IMR-90 (cell line): ENCODE results near the gene PCDHB6. TPM values are rescaled to one million over a fixed set of nuclear protein-coding genes. Genes with fewer than 3 reads are reported as not detected.

Experiments
- ATAC-seq: fragments of 200-7000 bp; cut with Tn5 transposase; 2 replicates; pipeline ENCODE4 v1.9.1; 2020; ENCODE audit warnings: low read depth, mild to moderate bottlenecking, moderate library complexity
- BruUV-seq: library from RNA; stranded (reverse); fragments of 400-500 nt; replicated peaks from 2 replicates; lab custom pipeline; 2021; lab: Mats Ljungman, UMichigan
- CTCF ChIA-PET: fragments of 300-600 bp; formaldehyde crosslinking; extraction: SDS; loops from one replicate; lab custom pipeline; 2021; ENCODE audit warnings: antibody characterized with exemption; lab: Yijun Ruan, JAX
- POLR2A ChIA-PET: fragments of 300-600 bp; sonication (Branson Sonifier 250); formaldehyde crosslinking; loops from one replicate; lab custom pipeline; 2022; ENCODE audit warnings: antibody characterized with exemption; ENCODE audit not compliant: unreplicated experiment; lab: Charles Lee
- DNase-seq: peaks from one replicate; pipeline ENCODE4 v3.0.0; 2013
- H2AFZ ChIP-seq: replicated peaks from 2 replicates; pipeline ENCODE3; 2013; ENCODE audit warnings: low read length, mild to moderate bottlenecking; ENCODE audit not compliant: poor library complexity
- H2AK5ac ChIP-seq: 2 replicates; pipeline ENCODE4 v1.6.1; 2013; ENCODE audit warnings: low read depth, low read length, inconsistent platforms
- H2AK9ac ChIP-seq: replicated peaks from 2 replicates; pipeline ENCODE3; 2013; ENCODE audit warnings: mild to moderate bottlenecking, low read depth, low read length, moderate library complexity; ENCODE audit not compliant: poor library complexity
- H2BK120ac ChIP-seq: 2 replicates; pipeline ENCODE4 v1.6.1; 2013; ENCODE audit warnings: low read depth, low read length, inconsistent platforms
- H2BK15ac ChIP-seq: 3 replicates; pipeline ENCODE4 v1.6.1; 2013; ENCODE audit warnings: low read depth, low read length, inconsistent platforms
- H2BK20ac ChIP-seq: 2 replicates; pipeline ENCODE4 v1.6.1; 2013; ENCODE audit warnings: low read depth, mild to moderate bottlenecking, inconsistent platforms, low read length, moderate library complexity
- H2BK5ac ChIP-seq: 2 replicates; pipeline ENCODE4 v1.6.1; 2013; ENCODE audit warnings: mild to moderate bottlenecking, low read depth, low read length, inconsistent platforms; ENCODE audit not compliant: poor library complexity, severe bottlenecking
- H3K14ac ChIP-seq: replicated peaks from 2 replicates; pipeline ENCODE4 v1.6.1; 2013; ENCODE audit warnings: low read depth, low read length, inconsistent platforms
- H3K18ac ChIP-seq: 2 replicates; pipeline ENCODE4 v1.6.1; 2013; ENCODE audit warnings: low read depth, low read length, control low read depth
- H3K23ac ChIP-seq: 2 replicates; pipeline ENCODE4 v1.6.1; 2013; ENCODE audit warnings: low read depth, low read length, inconsistent platforms
- H3K27ac ChIP-seq: 2 replicates; pipeline ENCODE4 v1.5.1; 2013; ENCODE audit warnings: mild to moderate bottlenecking, control low read depth, low read length; ENCODE audit not compliant: insufficient read depth
- H3K27me3 ChIP-seq: 2 replicates; pipeline ENCODE4 v1.6.1; 2013; ENCODE audit warnings: low read length; ENCODE audit not compliant: control insufficient read depth, insufficient read depth
- H3K36me3 ChIP-seq: 2 replicates; pipeline ENCODE4 v1.6.1; 2013; ENCODE audit warnings: low read length, mixed read lengths; ENCODE audit not compliant: control insufficient read depth, insufficient read depth
- H3K4ac ChIP-seq: 2 replicates; pipeline ENCODE4 v1.6.1; 2013; ENCODE audit warnings: low read depth, low read length, inconsistent platforms
- H3K4me1 ChIP-seq: 2 replicates; pipeline ENCODE4 v1.6.1; 2013; ENCODE audit warnings: low read length, mixed read lengths; ENCODE audit not compliant: control insufficient read depth, insufficient read depth
- H3K4me2 ChIP-seq: 2 replicates; pipeline ENCODE4 v1.6.1; 2013; ENCODE audit warnings: low read depth, mild to moderate bottlenecking, control low read depth, low read length, moderate library complexity
- H3K4me3 ChIP-seq: 2 replicates; pipeline ENCODE4 v1.5.1; 2013; ENCODE audit warnings: low read depth, mild to moderate bottlenecking, control low read depth, low read length, moderate library complexity; ENCODE audit not compliant: insufficient read depth
- H3K56ac ChIP-seq: 2 replicates; pipeline ENCODE4 v1.6.1; 2013; ENCODE audit warnings: low read length, inconsistent platforms; ENCODE audit not compliant: insufficient read depth; ENCODE audit errors: extremely low read depth
- H3K79me1 ChIP-seq, 2 experiments: 2 replicates each; pipeline ENCODE4 v1.6.1; 2013; ENCODE audit warnings: low read length in 2 of 2, inconsistent platforms in 1 of 2, low read depth in 1 of 2
- H3K9ac ChIP-seq: 2 replicates; pipeline ENCODE4 v1.6.1; 2013; ENCODE audit warnings: low read depth, low read length, control low read depth
- H3K9me1 ChIP-seq: 2 replicates; pipeline ENCODE4 v1.6.1; 2013; ENCODE audit warnings: low read length, inconsistent platforms; ENCODE audit not compliant: insufficient read depth
- H3K9me3 ChIP-seq: 2 replicates; pipeline ENCODE4 v1.6.1; 2013; ENCODE audit warnings: low read length; ENCODE audit not compliant: control insufficient read depth, insufficient read depth
- H4K20me1 ChIP-seq: 2 replicates; pipeline ENCODE4 v1.6.1; 2013; ENCODE audit warnings: low read length, inconsistent platforms; ENCODE audit not compliant: insufficient read depth
- H4K5ac ChIP-seq: 2 replicates; pipeline ENCODE4 v1.6.1; 2013; ENCODE audit warnings: mild to moderate bottlenecking, low read depth, low read length, control low read depth
- H4K8ac ChIP-seq, 2 experiments: 2 replicates each; pipeline ENCODE4 v1.6.1; 2013; ENCODE audit warnings: low read depth in 2 of 2, low read length in 2 of 2, control low read depth in 1 of 2, inconsistent platforms in 1 of 2
- H4K91ac ChIP-seq: 2 replicates; pipeline ENCODE4 v1.6.1; 2013; ENCODE audit warnings: low read depth, low read length, inconsistent platforms; ENCODE audit not compliant: insufficient read depth
- BHLHE40 ChIP-seq: fragments of 150-350 bp; IDR thresholded peaks from 2 replicates; pipeline ENCODE4 v1.6.1; 2016; ENCODE audit warnings: mild to moderate bottlenecking, low read depth, low read length
- CHD1 ChIP-seq: IDR thresholded peaks from 2 replicates; pipeline ENCODE4 v1.6.1; 2012; ENCODE audit warnings: low read depth, low read length, improper control_type of control experiment
- ELK1 ChIP-seq: fragments of 150-350 bp; IDR thresholded peaks from 2 replicates; pipeline ENCODE4 v1.6.1; 2016; ENCODE audit warnings: low read depth, mild to moderate bottlenecking, low read length, moderate library complexity, borderline replicate concordance
- FOS ChIP-seq: fragments of 150-350 bp; IDR thresholded peaks from 2 replicates; pipeline ENCODE4 v1.6.1; 2016; ENCODE audit warnings: low read depth, low read length
- MAFK ChIP-seq: IDR thresholded peaks from 2 replicates; pipeline ENCODE4 v1.6.1; 2012; ENCODE audit warnings: low read depth, low read length, improper control_type of control experiment
- MAZ ChIP-seq: IDR thresholded peaks from 2 replicates; pipeline ENCODE4 v1.6.1; 2012; ENCODE audit warnings: low read depth, mild to moderate bottlenecking, low read length, improper control_type of control experiment, moderate library complexity, borderline replicate concordance
- MXI1 ChIP-seq: IDR thresholded peaks from 2 replicates; pipeline ENCODE4 v1.6.1; 2012; ENCODE audit warnings: low read depth, mild to moderate bottlenecking, low read length, moderate library complexity, borderline replicate concordance
- NFE2L2 ChIP-seq: fragments of 150-350 bp; IDR thresholded peaks from 2 replicates; pipeline ENCODE4 v1.6.1; 2016; ENCODE audit warnings: low read depth, mild to moderate bottlenecking, low read length
- POLR2A ChIP-seq: IDR thresholded peaks from 2 replicates; pipeline ENCODE4 v1.6.1; 2012; ENCODE audit warnings: mild to moderate bottlenecking, low read depth, low read length
- RAD21 ChIP-seq: IDR thresholded peaks from 2 replicates; pipeline ENCODE4 v1.6.1; 2012; ENCODE audit warnings: low read length, improper control_type of control experiment
- RCOR1 ChIP-seq: IDR thresholded peaks from 2 replicates; pipeline ENCODE4 v1.6.1; 2012; ENCODE audit warnings: mild to moderate bottlenecking, low read length, improper control_type of control experiment; ENCODE audit not compliant: insufficient replicate concordance
- RFX5 ChIP-seq: IDR thresholded peaks from 2 replicates; pipeline ENCODE4 v1.8.0; 2012; ENCODE audit warnings: low read depth, mild to moderate bottlenecking, low read length, moderate library complexity
- SMC3 ChIP-seq: fragments of 150-350 bp; IDR thresholded peaks from 2 replicates; pipeline ENCODE4 v1.6.1; 2016; ENCODE audit warnings: low read depth, mild to moderate bottlenecking, antibody characterized with exemption, low read length, moderate library complexity
- WGBS, 2 experiments: methylation state at CpG; one replicate each; pipeline versions ENCODE4 v1.1.5 to v1.1.7; 2013; ENCODE audit warnings: missing lambda C conversion rate in 2 of 2; ENCODE audit not compliant: insufficient read length in 1 of 2; ENCODE audit errors: extremely low coverage in 2 of 2; 5-methylcytosine and 5-hydroxymethylcytosine counted together
- dilution Hi-C: fragments of 300-500 bp; cut with HindIII; formaldehyde crosslinking; loops from one replicate; pipeline ENCODE4 v1.14.3; 2018; ENCODE audit warnings: low sequenced_read_pairs; ENCODE audit not compliant: unreplicated experiment
- in situ Hi-C: fragments of 300-500 bp; cut with MboI; formaldehyde crosslinking; loops from 3 replicates; pipeline ENCODE4 v1.14.3; 2019; ENCODE audit warnings: low sequenced_read_pairs, inconsistent platforms, mixed read lengths
- intact Hi-C: fragments of 100-400 bp; cut with micrococcal nuclease; formaldehyde crosslinking; loops from 2 replicates; pipeline ENCODE4 v1.10.0; 2022
- polyA plus RNA-seq, 3 experiments: library from polyadenylated mRNA; depleted of rRNA; stranded (reverse); fragments of >200 nt; gene quantifications; 2 replicates each; pipeline ENCODE4 v1.2.3, GENCODE V29; 2012; ENCODE audit warnings: low replicate concordance in 1 of 3
- total RNA-seq: library from RNA; depleted of rRNA; stranded (reverse); fragments of >200 nt; gene quantifications from 2 replicates; pipeline ENCODE4 v1.2.3, GENCODE V29; 2012
- TF ChIP-seq, protein P1 (sequence below): conservative IDR thresholded peaks from 2 replicates; pipeline ENCODE4 v1.5.1; 2012; ENCODE audit warnings: mild to moderate bottlenecking, low read depth, low read length, improper control_type of control experiment

The PCDHB6 gene
- total and polyA plus RNA-seq, 2 of the 4 experiments (the other 2 are of a cell fraction) = under 0.01 to 0.07 TPM

DNA sequence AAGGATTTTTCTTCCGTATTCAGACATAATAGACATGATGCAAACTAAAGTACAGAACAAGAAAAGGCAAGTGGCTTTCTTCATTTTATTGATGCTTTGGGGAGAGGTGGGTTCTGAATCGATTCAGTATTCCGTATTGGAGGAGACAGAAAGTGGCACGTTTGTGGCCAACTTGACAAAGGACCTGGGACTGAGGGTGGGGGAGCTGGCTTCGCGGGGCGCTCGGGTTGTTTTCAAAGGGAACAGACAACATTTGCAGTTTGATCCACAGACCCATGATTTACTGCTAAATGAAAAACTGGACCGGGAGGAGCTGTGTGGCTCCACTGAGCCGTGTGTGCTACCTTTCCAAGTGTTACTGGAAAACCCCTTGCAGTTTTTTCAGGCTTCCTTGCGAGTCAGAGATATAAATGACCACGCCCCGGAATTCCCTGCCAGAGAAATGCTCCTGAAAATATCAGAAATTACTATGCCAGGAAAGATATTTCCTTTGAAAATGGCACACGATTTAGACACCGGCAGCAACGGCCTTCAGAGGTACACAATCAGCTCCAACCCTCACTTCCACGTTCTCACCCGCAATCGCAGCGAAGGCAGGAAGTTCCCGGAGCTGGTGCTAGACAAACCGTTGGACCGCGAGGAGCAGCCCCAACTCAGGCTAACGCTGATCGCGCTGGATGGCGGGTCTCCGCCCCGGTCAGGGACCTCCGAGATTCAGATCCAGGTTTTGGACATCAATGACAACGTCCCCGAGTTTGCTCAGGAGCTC, 551 bp downstream of the PCDHB6 start (continued):
- no peak for TF ChIP-seq MAZ

GRCh38 chr5:141150993-141151325, 1.1 kb downstream of the PCDHB6 start:
- Histone ChIP-seq H3K14ac (no peak overlapping the region), H3K18ac (no peak overlapping the region), H3K23ac (no peak overlapping the region), H2AK9ac (no peak overlapping the region), H4K20me1 (no peaks in the 10 kb centered on the region), H2AFZ (peak overlapping the region; percentile 11), H4K5ac (no peak overlapping the region), H3K27me3 (no peaks in the 10 kb centered on the region), H3K9ac (no peak overlapping the region), H3K4me1 (no peaks in the 10 kb centered on the region), H3K4ac (no peak overlapping the region), H4K91ac (no peak overlapping the region), H2BK20ac (no peak overlapping the region), H2BK15ac (no peak overlapping the region), H2BK120ac (no peak overlapping the region), H3K56ac (no peak overlapping the region), H3K79me1 (no peaks in the 10 kb centered on the region), H3K27ac (no peak overlapping the region), H3K9me1 (no peaks in the 10 kb centered on the region), H3K4me3 (no peak overlapping the region), H2AK5ac (no peak overlapping the region), H3K9me3 (peaks cover 15% of the 10 kb centered on the region; the same call in 1 of the 2 replicates), H3K4me2 (no peak overlapping the region), H4K8ac (no peak overlapping the region), H3K36me3 (no peaks in the 10 kb centered on the region), H2BK5ac (no peak overlapping the region)
- ATAC-seq = no peak
- intact Hi-C loops (no loop called here), in situ Hi-C loops (no loop called here), dilution Hi-C loops (no loop called here)
- ChIA-PET POLR2A (no interaction called here), CTCF (no interaction called here)
- no peak for DNase-seq
- 40% methylated on average over 6 of the region's 13 CpGs; no CpG with 5 or more reads in 1 of the 2 experiments for WGBS, 2 experiments
- no peak for TF ChIP-seq CHD1
- no peak for TF ChIP-seq ELK1
- no peak for TF ChIP-seq MAZ
- no peak for TF ChIP-seq MXI1
- no peak for TF ChIP-seq BHLHE40
- no peak for TF ChIP-seq SMC3
- no peak for TF ChIP-seq RFX5
- TF ChIP-seq, protein P1, sequence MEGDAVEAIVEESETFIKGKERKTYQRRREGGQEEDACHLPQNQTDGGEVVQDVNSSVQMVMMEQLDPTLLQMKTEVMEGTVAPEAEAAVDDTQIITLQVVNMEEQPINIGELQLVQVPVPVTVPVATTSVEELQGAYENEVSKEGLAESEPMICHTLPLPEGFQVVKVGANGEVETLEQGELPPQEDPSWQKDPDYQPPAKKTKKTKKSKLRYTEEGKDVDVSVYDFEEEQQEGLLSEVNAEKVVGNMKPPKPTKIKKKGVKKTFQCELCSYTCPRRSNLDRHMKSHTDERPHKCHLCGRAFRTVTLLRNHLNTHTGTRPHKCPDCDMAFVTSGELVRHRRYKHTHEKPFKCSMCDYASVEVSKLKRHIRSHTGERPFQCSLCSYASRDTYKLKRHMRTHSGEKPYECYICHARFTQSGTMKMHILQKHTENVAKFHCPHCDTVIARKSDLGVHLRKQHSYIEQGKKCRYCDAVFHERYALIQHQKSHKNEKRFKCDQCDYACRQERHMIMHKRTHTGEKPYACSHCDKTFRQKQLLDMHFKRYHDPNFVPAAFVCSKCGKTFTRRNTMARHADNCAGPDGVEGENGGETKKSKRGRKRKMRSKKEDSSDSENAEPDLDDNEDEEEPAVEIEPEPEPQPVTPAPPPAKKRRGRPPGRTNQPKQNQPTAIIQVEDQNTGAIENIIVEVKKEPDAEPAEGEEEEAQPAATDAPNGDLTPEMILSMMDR = no peak
- TF ChIP-seq MAFK = no peak
- TF ChIP-seq RCOR1 = no peak
- TF ChIP-seq FOS = no peak
- no peak for TF ChIP-seq NFE2L2
- no peak for TF ChIP-seq RAD21
- TF ChIP-seq POLR2A = no peak
- BruUV-seq = no TSS peak
